ENCODE results near the gene RPGRIP1L. TPM values are rescaled to one million over a fixed set of nuclear protein-coding genes. Genes with fewer than 3 reads are reported as not detected.
A peak's percentile ranks its signal among the peaks of the same experiment; 100 is the strongest.

Gene RPGRIP1L
- total RNA-seq, 1 donor from 2014 or later: 0.96 TPM

GRCh38 chr16:53549970-53550690 lies 153.5 kb downstream of the RPGRIP1L start:
- Histone ChIP-seq H3K9me3 (no peaks in the 10 kb centered on the region), H3K4me3 (no peak overlapping the region), H3K4me1 (no peaks in the 10 kb centered on the region), H3K27ac (no peak overlapping the region), H3K27me3 (no peaks in the 10 kb centered on the region), H3K36me3 (no peaks in the 10 kb centered on the region)
- TF ChIP-seq, protein P1, sequence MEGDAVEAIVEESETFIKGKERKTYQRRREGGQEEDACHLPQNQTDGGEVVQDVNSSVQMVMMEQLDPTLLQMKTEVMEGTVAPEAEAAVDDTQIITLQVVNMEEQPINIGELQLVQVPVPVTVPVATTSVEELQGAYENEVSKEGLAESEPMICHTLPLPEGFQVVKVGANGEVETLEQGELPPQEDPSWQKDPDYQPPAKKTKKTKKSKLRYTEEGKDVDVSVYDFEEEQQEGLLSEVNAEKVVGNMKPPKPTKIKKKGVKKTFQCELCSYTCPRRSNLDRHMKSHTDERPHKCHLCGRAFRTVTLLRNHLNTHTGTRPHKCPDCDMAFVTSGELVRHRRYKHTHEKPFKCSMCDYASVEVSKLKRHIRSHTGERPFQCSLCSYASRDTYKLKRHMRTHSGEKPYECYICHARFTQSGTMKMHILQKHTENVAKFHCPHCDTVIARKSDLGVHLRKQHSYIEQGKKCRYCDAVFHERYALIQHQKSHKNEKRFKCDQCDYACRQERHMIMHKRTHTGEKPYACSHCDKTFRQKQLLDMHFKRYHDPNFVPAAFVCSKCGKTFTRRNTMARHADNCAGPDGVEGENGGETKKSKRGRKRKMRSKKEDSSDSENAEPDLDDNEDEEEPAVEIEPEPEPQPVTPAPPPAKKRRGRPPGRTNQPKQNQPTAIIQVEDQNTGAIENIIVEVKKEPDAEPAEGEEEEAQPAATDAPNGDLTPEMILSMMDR (IDR thresholded peaks at IDR 0.05): peak; percentile 34 to 66 (median 42)
- DNase-seq (ENCODE audit: low spot score in 2 of 2): peak in 1 of 2 donors; percentile 66
- intact Hi-C loops (cut with DNase I): no loop called here

Other genes with a start within 250 kb of the RPGRIP1L start
- 58.0 TPM for gene AKTIP, start 200.7 kb downstream of the RPGRIP1L start, total RNA-seq
- gene FTO, start 297 bp upstream of the RPGRIP1L start, total RNA-seq: 50.2 TPM

All from ascending aorta (tissue), 2 donors.